Gastroesophageal sphincter (tissue), 3 donors: ENCODE data around the gene PDE1A.

ENCODE experiments used
- POLR2A ChIP-seq, 2 donors: fragments of 450-650 bp; IDR thresholded peaks; one replicate each; pipeline ENCODE4 v1.6.1; 2017; ENCODE audit warnings: antibody characterized with exemption in 2 of 2, mild to moderate bottlenecking in 2 of 2, moderate library complexity in 1 of 2
- POLR2AphosphoS5 ChIP-seq: sonication (generic); formaldehyde crosslinking; IDR thresholded peaks from one replicate; pipeline ENCODE4 v1.6.1; 2017; ENCODE audit warnings: antibody characterized with exemption
- TF ChIP-seq, protein P1 (sequence below), 4 experiments: fragments of 200-600 bp in 2 of 4; fragments of 450-650 bp in 2 of 4; sonication (generic) in 1 of 4; IDR thresholded peaks; one replicate each; pipeline ENCODE4 v1.5.1; 2017 to 2019; ENCODE audit warnings: antibody characterized with exemption in 4 of 4, mild to moderate bottlenecking in 2 of 4, moderate library complexity in 2 of 4

DNA sequence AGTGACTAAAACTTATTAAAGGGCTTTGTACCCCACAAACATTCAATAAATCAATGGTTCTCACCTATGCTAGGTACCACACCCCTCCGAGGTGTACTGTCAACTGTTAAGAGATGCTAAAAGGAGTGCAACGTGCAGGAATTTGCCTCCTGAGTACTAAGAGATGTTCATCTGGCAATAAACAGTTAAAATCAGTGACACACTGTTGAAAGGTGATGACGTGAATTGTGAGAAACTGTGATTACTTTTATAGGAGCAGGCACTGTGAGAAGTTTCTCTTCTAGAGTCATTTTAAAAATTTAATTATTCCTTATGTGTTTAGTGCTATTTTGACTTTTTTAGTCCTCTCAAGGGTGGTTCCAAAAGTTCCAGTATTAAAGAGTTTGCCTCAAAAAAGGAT lies 61.0 kb downstream of the PDE1A start:
- TF ChIP-seq, protein P1, sequence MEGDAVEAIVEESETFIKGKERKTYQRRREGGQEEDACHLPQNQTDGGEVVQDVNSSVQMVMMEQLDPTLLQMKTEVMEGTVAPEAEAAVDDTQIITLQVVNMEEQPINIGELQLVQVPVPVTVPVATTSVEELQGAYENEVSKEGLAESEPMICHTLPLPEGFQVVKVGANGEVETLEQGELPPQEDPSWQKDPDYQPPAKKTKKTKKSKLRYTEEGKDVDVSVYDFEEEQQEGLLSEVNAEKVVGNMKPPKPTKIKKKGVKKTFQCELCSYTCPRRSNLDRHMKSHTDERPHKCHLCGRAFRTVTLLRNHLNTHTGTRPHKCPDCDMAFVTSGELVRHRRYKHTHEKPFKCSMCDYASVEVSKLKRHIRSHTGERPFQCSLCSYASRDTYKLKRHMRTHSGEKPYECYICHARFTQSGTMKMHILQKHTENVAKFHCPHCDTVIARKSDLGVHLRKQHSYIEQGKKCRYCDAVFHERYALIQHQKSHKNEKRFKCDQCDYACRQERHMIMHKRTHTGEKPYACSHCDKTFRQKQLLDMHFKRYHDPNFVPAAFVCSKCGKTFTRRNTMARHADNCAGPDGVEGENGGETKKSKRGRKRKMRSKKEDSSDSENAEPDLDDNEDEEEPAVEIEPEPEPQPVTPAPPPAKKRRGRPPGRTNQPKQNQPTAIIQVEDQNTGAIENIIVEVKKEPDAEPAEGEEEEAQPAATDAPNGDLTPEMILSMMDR (IDR thresholded peaks at IDR 0.05): no peak
- TF ChIP-seq POLR2A (IDR thresholded peaks at IDR 0.05): no peak
- TF ChIP-seq POLR2AphosphoS5: no peak
